ENCODE data around the gene FOXD1.

- TF ChIP-seq, protein P1, sequence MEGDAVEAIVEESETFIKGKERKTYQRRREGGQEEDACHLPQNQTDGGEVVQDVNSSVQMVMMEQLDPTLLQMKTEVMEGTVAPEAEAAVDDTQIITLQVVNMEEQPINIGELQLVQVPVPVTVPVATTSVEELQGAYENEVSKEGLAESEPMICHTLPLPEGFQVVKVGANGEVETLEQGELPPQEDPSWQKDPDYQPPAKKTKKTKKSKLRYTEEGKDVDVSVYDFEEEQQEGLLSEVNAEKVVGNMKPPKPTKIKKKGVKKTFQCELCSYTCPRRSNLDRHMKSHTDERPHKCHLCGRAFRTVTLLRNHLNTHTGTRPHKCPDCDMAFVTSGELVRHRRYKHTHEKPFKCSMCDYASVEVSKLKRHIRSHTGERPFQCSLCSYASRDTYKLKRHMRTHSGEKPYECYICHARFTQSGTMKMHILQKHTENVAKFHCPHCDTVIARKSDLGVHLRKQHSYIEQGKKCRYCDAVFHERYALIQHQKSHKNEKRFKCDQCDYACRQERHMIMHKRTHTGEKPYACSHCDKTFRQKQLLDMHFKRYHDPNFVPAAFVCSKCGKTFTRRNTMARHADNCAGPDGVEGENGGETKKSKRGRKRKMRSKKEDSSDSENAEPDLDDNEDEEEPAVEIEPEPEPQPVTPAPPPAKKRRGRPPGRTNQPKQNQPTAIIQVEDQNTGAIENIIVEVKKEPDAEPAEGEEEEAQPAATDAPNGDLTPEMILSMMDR (IDR thresholded peaks at IDR 0.05; ENCODE audit: low read depth, low read length, poor library complexity, severe bottlenecking), result no peak
- no peak for TF ChIP-seq EZH2phosphoT487 (IDR thresholded peaks at IDR 0.05; ENCODE audit: borderline replicate concordance, low read length)
These were observed 15.2 kb downstream of the FOXD1 start for GRCh38 chr5:73433272-73433981.

All from DOHH2 (cell line).